ENCODE measurements around the gene CPN1. TPM values are rescaled to one million over a fixed set of nuclear protein-coding genes. Genes with fewer than 3 reads are reported as not detected.

CPN1 gene
- total and polyA plus RNA-seq, 2 experiments from 2014 or later: 0.32 TPM; not detected in 1

- TF ChIP-seq ETS1 (IDR thresholded peaks at IDR 0.05) (no peak), ZNF114 (CRISPR knock-in tag; IDR thresholded peaks at IDR 0.05) (no peak)
Measured at GRCh38 chr10:100043796-100044195, 37.9 kb downstream of the CPN1 start (continued).

- H3K4me1 Mint-ChIP-seq: peaks cover 26% of the 10 kb centered on the region
- H3K4me2 ChIP-seq: no peak overlapping the region
- H3K4me3 Mint-ChIP-seq: no peak overlapping the region
- H3K4me3 ChIP-seq: no peak overlapping the region
- no peaks in the 10 kb centered on the region for H3K27me3 Mint-ChIP-seq (ENCODE audit: insufficient read depth, low read depth, poor library complexity)
- no peaks in the 10 kb centered on the region for H3K36me3 ChIP-seq (ENCODE audit: insufficient read depth)
- no peaks in the 10 kb centered on the region for H3K9me2 ChIP-seq (ENCODE audit: insufficient read depth)
- DNase-seq (ENCODE audit: low spot score) (no peak), ATAC-seq (no peak)
- H3K27ac ChIP-seq (ENCODE audit: low read depth): no peak overlapping the region
- TF ChIP-seq REST (IDR thresholded peaks at IDR 0.05; ENCODE audit: unreplicated experiment) (no peak), ZNF331 (CRISPR knock-in tag; IDR thresholded peaks at IDR 0.05; ENCODE audit: low read depth) (no peak), STAT1 (IDR thresholded peaks at IDR 0.05; ENCODE audit: unreplicated experiment) (no peak), ETS1 (IDR thresholded peaks at IDR 0.05) (no peak), JUNB (IDR thresholded peaks at IDR 0.05; ENCODE audit: unreplicated experiment) (no peak), EZH2 (IDR thresholded peaks at IDR 0.05; ENCODE audit: low read depth, unreplicated experiment) (no peak), POLR2AphosphoS5 (IDR thresholded peaks at IDR 0.05; ENCODE audit: low read depth) (no peak), CREB1 (CRISPR knock-in tag; IDR thresholded peaks at IDR 0.05; ENCODE audit: low read depth) (no peak), ZNF114 (CRISPR knock-in tag; IDR thresholded peaks at IDR 0.05) (no peak)
- H3F3A ChIP-seq (replicated peaks; ENCODE audit: low read depth): no peaks in the 10 kb centered on the region
- peaks cover 16% of the 10 kb centered on the region for H3K4me1 ChIP-seq (ENCODE audit: insufficient read depth)
- H3K27ac Mint-ChIP-seq: no peak overlapping the region
- H3K36me3 Mint-ChIP-seq (ENCODE audit: low read depth): no peaks in the 10 kb centered on the region
- no peaks in the 10 kb centered on the region for H3K27me3 ChIP-seq (ENCODE audit: insufficient read depth)
- no peaks in the 10 kb centered on the region for H4K20me1 ChIP-seq (replicated peaks; ENCODE audit: insufficient read depth)
- no peaks in the 10 kb centered on the region for H3K9me3 Mint-ChIP-seq
- H2AFZ ChIP-seq: peak overlapping the region; percentile 90; the same call in 1 of the 2 replicates
- H3K79me2 ChIP-seq (replicated peaks; ENCODE audit: insufficient read depth): no peaks in the 10 kb centered on the region
Measured at GRCh38 chr10:100043344-100043743, 38.3 kb downstream of the CPN1 start.
